Measurements from ENCODE around the gene KCNG2. TPM values are rescaled to one million over a fixed set of nuclear protein-coding genes. Genes with fewer than 3 reads are reported as not detected.

KCNG2 gene
- total RNA-seq, 2 experiments from 2014 or later: not detected

DNA sequence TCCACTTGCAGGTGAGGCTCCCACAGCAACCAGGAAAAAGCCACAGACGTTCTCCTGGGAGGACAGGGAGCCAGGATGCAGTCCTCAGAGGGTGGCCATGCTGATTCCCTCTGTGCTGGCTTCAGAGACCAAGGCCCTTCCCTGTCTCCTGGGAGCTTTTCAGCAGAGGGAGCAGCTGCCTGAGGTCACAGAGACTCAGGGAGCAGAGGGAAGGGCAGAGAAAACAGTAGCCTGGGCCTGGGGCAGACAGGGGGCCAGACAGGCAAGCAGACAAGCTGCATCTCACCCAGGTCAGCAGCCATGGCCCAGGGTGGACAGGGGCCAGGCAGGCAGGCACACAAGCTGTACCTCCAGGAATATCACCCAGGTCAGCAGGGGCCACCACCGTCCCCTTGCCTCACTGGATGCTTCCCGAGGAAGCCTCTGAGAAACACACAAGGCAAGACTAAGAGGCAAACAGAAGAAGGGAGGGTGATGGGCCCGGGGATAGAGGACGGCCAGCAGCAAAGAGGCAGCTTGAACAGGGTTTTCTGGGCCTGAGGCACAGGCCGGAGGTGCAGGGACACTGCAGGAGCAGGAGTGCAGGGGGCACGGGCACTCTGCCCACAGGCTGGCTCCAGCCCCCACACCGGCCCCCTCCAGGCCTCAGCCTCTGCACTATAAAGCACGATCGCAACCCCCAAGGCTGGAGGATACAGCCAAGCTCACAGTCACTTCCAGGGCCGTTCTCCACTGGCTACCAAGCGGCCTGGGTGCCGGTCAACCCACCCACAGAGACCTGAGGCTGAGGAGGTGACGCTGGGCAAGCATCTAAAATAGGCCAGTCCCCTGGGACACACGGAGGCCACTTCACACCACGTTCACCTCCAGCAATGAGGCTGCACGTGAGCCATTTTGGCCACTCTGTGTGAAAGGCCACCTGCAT is 147.6 kb downstream of the KCNG2 start:
- no peaks in the 10 kb centered on the region for H3K79me2 ChIP-seq (ENCODE audit: insufficient read depth, low read depth, low read length)

DNA sequence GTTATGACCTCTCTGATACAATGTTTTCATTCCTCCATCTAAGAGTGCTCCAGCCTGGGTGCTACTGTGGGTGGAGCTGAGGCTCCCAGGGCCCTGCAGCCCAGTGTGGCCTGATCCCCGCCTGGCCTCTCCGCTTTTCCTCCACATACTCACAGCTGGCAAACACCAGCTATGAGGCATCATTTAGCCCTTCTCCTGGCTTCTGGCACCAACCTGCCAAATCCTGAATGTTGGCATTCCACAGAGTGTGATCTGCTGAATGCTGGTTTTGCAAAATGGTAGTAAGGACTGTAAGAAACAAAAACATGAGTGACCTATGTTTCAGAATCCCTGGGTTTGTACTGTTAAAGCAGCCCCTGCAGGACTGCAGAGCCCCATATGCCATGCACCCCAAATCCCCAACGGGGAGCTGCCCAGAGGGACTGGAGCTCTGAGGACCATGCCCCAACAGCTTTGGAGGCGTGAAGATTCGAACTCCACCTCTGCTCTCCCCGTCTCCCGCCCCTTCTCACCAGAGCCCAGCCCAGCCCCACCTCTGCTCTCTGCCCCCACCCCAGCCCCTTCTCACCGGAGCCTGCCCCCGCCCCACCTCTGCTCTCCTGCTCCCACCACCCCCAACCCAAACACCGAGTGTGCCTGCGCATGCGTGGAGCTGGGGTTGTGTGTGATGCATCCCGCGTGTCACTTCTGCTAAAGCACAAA is 149.5 kb downstream of the KCNG2 start:
- peaks cover 3% of the 10 kb centered on the region; the same call in 1 of the 2 replicates for H3K36me3 ChIP-seq (ENCODE audit: insufficient read depth, low read length)
- peaks cover 5% of the 10 kb centered on the region; the same call in 1 of the 2 replicates for H4K20me1 ChIP-seq (ENCODE audit: insufficient read depth, low read length)
- TF ChIP-seq EZH2phosphoT487 (IDR thresholded peaks at IDR 0.05; ENCODE audit: borderline replicate concordance, low read depth, low read length) (no peak), CTCF (conservative IDR thresholded peaks at IDR 0.05; ENCODE audit: low read length) (no peak)
- H3K4me1 ChIP-seq (ENCODE audit: insufficient read depth, low read length, poor library complexity, severe bottlenecking): peaks cover 24% of the 10 kb centered on the region
- H3K4me3 ChIP-seq (ENCODE audit: low read depth, low read length, poor library complexity, severe bottlenecking): no peak overlapping the region
- ChIA-PET POLR2A (interaction anchor here (1.3 kb wide), 1 partner anchor 267 kb away, joined by 3 read pairs; no protein-coding TSS in a partner anchor), CTCF (ENCODE audit: unreplicated experiment) (no interaction called here)
- H2AFZ ChIP-seq (ENCODE audit: low read length): no peak overlapping the region
- no peak overlapping the region for H3K4me2 ChIP-seq (ENCODE audit: low read length)
- no peaks in the 10 kb centered on the region for H3K79me2 ChIP-seq (ENCODE audit: insufficient read depth, low read depth, low read length)
- BruUV-seq (replicated peaks): no TSS peak
- intact Hi-C loops (cut with micrococcal nuclease; ENCODE audit: unreplicated experiment): no loop called here
- H3K27ac ChIP-seq (ENCODE audit: low read depth, low read length, poor library complexity, severe bottlenecking): no peak overlapping the region
- no peak for DNase-seq (ENCODE audit: low spot score)
- H3K9me3 ChIP-seq (ENCODE audit: low read length): no peaks in the 10 kb centered on the region
- no peaks in the 10 kb centered on the region for H3K9me2 ChIP-seq (ENCODE audit: insufficient read depth, low read length)

More for the DNA sequence above, 147.6 kb downstream of the KCNG2 start:
- Histone ChIP-seq H3K4me3 (ENCODE audit: low read depth, low read length, poor library complexity, severe bottlenecking) (no peak overlapping the region), H3K36me3 (ENCODE audit: insufficient read depth, low read length) (peaks cover 3% of the 10 kb centered on the region; the same call in 1 of the 2 replicates), H3K4me2 (ENCODE audit: low read length) (peak overlapping the region; percentile 46), H3K9me2 (ENCODE audit: insufficient read depth, low read length) (no peaks in the 10 kb centered on the region), H3K27ac (ENCODE audit: low read depth, low read length, poor library complexity, severe bottlenecking) (no peak overlapping the region), H4K20me1 (ENCODE audit: insufficient read depth, low read length) (peaks cover 3% of the 10 kb centered on the region; the same call in 1 of the 2 replicates), H2AFZ (ENCODE audit: low read length) (no peak overlapping the region), H3K9me3 (ENCODE audit: low read length) (no peaks in the 10 kb centered on the region), H3K4me1 (ENCODE audit: insufficient read depth, low read length, poor library complexity, severe bottlenecking) (peaks cover 23% of the 10 kb centered on the region)
- intact Hi-C loops (cut with micrococcal nuclease; ENCODE audit: unreplicated experiment): no loop called here
- TF ChIP-seq EZH2phosphoT487 (IDR thresholded peaks at IDR 0.05; ENCODE audit: borderline replicate concordance, low read depth, low read length) (no peak), CTCF (conservative IDR thresholded peaks at IDR 0.05; ENCODE audit: low read length) (no peak)
- DNase-seq (ENCODE audit: low spot score): no peak
- no TSS peak for BruUV-seq (replicated peaks)
- CTCF ChIA-PET (ENCODE audit: unreplicated experiment): no interaction called here
- POLR2A ChIA-PET: interaction anchor here (0.8 kb wide), 1 partner anchor 39 kb away, joined by 3 read pairs; no protein-coding TSS in a partner anchor

All from OCI-LY7 (cell line).